Measurements from ENCODE around the gene STMN3. TPM values are rescaled to one million over a fixed set of nuclear protein-coding genes. Genes with fewer than 3 reads are reported as not detected.
"Not testable (repeated sequence)": the region's sequence is repeated elsewhere in the genome, so short reads cannot be mapped to it uniquely, and the experiment has no call there.

Gene STMN3
- total RNA-seq, 4 donors from 2014 or later = 14.2 to 20.7 (median 17.0) TPM

DNA sequence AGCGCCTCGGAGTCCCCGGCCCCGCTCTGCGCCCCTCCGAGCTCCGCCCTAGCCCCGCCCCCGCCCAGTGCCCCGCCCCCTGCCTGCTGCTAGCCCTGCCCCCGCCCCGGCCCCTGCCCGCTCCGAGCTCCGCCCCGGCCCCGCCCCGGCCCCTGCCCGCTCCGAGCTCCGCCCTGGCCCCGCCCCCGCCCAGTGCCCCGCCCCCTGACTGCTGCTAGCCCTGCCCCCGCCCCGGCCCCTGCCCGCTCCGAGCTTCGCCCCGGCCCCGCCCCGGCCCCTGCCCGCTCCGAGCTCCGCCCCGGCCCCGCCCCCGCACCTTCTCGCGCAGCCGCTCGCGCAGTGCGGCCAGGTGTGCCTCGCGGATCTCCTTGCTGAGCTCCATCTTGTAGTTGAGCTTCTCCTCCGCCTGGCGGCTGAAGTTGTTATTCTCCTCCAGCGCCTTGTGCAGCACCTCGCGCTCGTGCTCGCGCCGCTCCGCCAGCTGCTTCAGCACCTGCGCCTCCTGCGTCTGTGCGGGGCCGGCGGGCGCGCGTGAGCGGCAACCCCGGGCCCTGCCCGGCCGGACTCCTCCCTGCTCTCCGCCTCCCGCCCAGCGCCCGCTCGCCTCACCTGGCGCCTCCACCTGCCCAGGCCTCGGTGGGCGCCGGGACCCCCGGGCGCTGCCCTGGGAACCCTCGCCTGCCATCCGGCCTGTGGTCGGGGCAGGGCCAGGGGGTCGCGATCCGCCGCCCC is 11.3 kb downstream of the STMN3 start:
- TF ChIP-seq POLR2AphosphoS5 (IDR thresholded peaks at IDR 0.05) (peak in 1 of 3 donors; percentile 22), POLR2A (IDR thresholded peaks at IDR 0.05) (no peak), EP300 (IDR thresholded peaks at IDR 0.05) (no peak)
- TF ChIP-seq, protein P1, sequence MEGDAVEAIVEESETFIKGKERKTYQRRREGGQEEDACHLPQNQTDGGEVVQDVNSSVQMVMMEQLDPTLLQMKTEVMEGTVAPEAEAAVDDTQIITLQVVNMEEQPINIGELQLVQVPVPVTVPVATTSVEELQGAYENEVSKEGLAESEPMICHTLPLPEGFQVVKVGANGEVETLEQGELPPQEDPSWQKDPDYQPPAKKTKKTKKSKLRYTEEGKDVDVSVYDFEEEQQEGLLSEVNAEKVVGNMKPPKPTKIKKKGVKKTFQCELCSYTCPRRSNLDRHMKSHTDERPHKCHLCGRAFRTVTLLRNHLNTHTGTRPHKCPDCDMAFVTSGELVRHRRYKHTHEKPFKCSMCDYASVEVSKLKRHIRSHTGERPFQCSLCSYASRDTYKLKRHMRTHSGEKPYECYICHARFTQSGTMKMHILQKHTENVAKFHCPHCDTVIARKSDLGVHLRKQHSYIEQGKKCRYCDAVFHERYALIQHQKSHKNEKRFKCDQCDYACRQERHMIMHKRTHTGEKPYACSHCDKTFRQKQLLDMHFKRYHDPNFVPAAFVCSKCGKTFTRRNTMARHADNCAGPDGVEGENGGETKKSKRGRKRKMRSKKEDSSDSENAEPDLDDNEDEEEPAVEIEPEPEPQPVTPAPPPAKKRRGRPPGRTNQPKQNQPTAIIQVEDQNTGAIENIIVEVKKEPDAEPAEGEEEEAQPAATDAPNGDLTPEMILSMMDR (IDR thresholded peaks at IDR 0.05) = peak; percentile 47 to 68
- Histone ChIP-seq H3K4me1 (peaks cover 29% of the 10 kb centered on the region), H3K36me3 (peaks cover 3% of the 10 kb centered on the region), H3K27ac (peak overlapping the region; percentile 60), H3K4me3 (peak overlapping the region; percentile 60), H3K9me3 (no peaks in the 10 kb centered on the region), H3K27me3 (no peaks in the 10 kb centered on the region)
- 1% methylated on average over 14 of the region's 86 CpGs for WGBS
- peak; percentile 90 to 95 for DNase-seq (ENCODE audit: low spot score in 2 of 2)

DNA sequence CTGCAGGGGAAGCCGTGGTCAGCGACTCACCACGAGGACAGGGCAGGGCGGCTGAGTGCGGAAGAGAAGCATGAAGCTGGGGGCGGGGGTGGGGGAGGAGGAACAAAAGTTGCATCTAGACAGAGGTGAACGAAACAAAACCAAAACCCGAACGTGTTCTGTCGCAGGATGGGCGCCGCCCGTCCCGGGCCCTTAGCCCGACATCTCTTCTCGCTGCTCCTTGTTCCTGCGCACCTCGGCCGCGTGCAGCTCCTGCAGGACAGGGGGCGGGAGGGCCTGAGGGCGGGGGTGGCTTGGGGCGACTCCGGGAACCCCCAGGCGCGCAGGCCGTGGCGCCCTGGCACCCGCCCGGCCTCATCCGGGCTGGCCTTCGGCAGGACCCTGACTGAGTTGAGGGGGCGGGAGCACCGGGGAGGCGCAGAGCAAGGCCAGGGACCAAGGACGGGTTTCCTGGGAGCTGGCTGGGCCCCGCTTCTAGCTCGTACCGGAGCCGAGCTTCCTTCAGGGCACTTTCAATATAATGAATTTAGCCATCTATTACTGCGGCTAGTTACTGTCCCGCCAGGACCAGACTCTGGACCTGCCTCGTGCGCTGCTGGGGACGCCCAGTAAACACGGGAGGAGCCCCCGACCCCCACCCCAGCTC is 12.0 kb downstream of the STMN3 start:
- no peaks in the 10 kb centered on the region for H3K9me3 ChIP-seq
- H3K36me3 ChIP-seq = peaks cover 3% of the 10 kb centered on the region
- no peak for DNase-seq (ENCODE audit: low spot score in 2 of 2)
- peaks cover 31% of the 10 kb centered on the region for H3K4me1 ChIP-seq
- peak overlapping the region; percentile 53 for H3K27ac ChIP-seq
- TF ChIP-seq EP300 (IDR thresholded peaks at IDR 0.05) (no peak), POLR2A (IDR thresholded peaks at IDR 0.05) (no peak), POLR2AphosphoS5 (IDR thresholded peaks at IDR 0.05) (no peak)
- TF ChIP-seq, protein P1 (IDR thresholded peaks at IDR 0.05) = no peak
- H3K27me3 ChIP-seq = no peaks in the 10 kb centered on the region
- 40% methylated on average over 19 of the region's 47 CpGs for WGBS
- H3K4me3 ChIP-seq = peak overlapping the region; percentile 47

DNA sequence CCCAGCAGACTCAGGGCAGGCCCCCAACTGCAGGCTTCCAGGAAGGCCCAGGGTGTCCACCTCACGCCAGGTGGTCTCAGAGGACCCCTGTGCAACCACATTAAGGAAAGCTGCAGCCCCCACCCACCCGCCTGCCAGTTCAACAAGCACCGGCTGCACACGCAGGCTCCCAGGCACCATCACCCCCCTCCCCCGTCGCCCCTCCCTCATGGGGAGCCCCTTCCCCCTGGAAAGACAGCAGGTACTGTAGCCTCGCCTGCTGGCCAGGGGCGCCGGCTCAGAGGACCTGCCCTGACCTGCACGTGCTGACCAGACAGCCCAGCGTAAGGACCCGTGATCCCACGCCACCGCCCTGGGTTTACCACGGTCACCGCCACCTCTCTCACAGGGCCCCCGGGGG is 12.5 kb downstream of the STMN3 start:
- 62% methylated on average over 3 of the region's 17 CpGs for WGBS
- not testable (repeated sequence) for DNase-seq (ENCODE audit: low spot score in 2 of 2); H3K36me3 ChIP-seq; H3K27me3 ChIP-seq; H3K9me3 ChIP-seq
- H3K4me1 ChIP-seq = peaks cover 31% of the 10 kb centered on the region
- peak overlapping the region; percentile 54 for H3K27ac ChIP-seq
- H3K4me3 ChIP-seq = peak overlapping the region; percentile 47

DNA sequence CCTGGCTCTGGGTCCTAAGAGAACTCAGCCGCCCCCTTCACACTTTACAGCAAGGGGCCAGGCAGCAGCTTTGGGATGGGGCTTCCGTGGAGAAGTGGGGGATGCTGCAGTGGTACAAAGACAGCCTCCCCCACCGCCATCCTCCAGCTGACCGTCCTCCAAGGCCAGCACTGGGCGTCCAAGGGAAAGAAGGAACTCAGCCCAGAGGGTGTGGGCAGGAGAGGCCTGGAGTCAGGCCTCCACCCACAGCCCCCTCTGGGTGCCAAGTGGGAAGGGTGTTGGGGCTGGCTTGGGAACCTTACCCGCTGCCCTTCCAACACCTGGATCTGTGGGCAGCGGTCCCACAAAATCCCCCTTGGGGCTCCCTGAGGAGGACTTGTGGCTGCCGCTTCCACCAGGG is 13.1 kb downstream of the STMN3 start:
- Histone ChIP-seq H3K9me3 (no peaks in the 10 kb centered on the region), H3K4me1 (peaks cover 31% of the 10 kb centered on the region), H3K4me3 (peak overlapping the region; percentile 47), H3K27ac (peak overlapping the region; percentile 54), H3K36me3 (peaks cover 3% of the 10 kb centered on the region), H3K27me3 (no peaks in the 10 kb centered on the region)
- TF ChIP-seq EP300 (IDR thresholded peaks at IDR 0.05) (no peak), POLR2A (IDR thresholded peaks at IDR 0.05) (no peak), POLR2AphosphoS5 (IDR thresholded peaks at IDR 0.05) (no peak)
- TF ChIP-seq, protein P1 (IDR thresholded peaks at IDR 0.05) = no peak
- no CpG with 5 or more reads among the region's 8 CpGs for WGBS
- no peak for DNase-seq (ENCODE audit: low spot score in 2 of 2)

DNA sequence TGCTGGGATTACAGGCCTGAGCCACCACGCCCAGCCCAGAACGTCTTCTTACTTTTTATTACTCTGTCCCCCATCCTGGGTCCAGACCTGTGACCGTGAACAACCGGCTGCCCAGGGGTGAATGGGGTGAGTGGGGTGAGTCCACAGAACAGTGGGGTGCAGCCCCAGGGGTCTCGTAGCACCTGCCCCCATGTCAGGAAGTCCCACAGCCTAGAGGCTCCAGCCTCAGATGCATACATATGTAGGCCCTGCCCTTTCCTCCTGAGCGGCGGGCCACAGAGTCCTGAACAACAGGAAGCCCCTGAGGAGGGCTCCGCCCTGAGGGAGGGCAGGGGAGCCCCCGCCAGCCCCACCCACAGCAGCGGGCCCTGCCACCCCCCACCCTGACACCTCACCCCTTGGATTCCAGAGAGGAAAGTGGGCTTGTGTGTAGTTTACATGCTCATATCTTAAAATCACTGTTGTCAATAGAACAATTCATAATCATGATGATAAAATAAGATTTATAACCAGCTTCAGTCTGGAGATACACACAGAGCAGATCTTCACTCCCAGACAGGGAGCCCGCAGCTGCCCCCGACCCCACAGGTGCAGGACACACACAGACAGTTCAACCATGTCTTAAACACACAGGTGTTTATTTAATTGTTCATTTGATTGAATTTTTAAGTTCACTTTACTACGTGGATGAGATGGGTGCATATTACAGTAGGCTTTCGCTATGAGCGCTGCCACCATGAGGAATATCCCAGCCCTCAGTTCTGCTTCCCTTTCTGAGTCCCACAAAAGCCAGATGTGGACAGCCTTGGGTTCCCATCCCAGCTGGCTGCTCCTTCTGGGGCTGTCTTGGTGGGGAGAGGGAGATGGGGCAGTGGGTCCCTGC is 13.9 kb downstream of the STMN3 start:
- Histone ChIP-seq H3K36me3 (peaks cover 3% of the 10 kb centered on the region), H3K27me3 (no peaks in the 10 kb centered on the region), H3K27ac (peak overlapping the region; percentile 66), H3K4me1 (peaks cover 31% of the 10 kb centered on the region), H3K4me3 (peak overlapping the region; percentile 47), H3K9me3 (no peaks in the 10 kb centered on the region)
- no peak for DNase-seq (ENCODE audit: low spot score in 2 of 2)
- TF ChIP-seq POLR2A (IDR thresholded peaks at IDR 0.05) (no peak), POLR2AphosphoS5 (IDR thresholded peaks at IDR 0.05) (no peak), EP300 (IDR thresholded peaks at IDR 0.05) (no peak)
- TF ChIP-seq, protein P1 (IDR thresholded peaks at IDR 0.05) = no peak
- 72% methylated on average over 13 of the region's 15 CpGs for WGBS
